Prostate gland (tissue), 2 donors: Measurements from ENCODE around the gene MRC1.

Experiments
- CTCF ChIP-seq, 4 experiments: fragments of 200-600 bp in 2 of 4; fragments of 450-650 bp in 2 of 4; sonication (generic) in 2 of 4; IDR thresholded peaks; 1 replicate in 3 of 4; 2 replicates in 1 of 4; pipeline ENCODE4 v1.5.1; 2016 to 2019; ENCODE audit warnings: antibody characterized with exemption in 4 of 4, mild to moderate bottlenecking in 2 of 4, moderate library complexity in 2 of 4
- POLR2AphosphoS5 ChIP-seq: sonication (generic); formaldehyde crosslinking; IDR thresholded peaks from one replicate; pipeline ENCODE4 v1.6.1; 2017; ENCODE audit warnings: antibody characterized with exemption

GRCh38 chr10:17788646-17789045 lies 20.5 kb upstream of the MRC1 start:
- TF ChIP-seq CTCF (IDR thresholded peaks at IDR 0.05) (no peak), POLR2AphosphoS5 (no peak)
